Measurements from ENCODE around the gene SLC35F1. TPM values are rescaled to one million over a fixed set of nuclear protein-coding genes. Genes with fewer than 3 reads are reported as not detected.

SLC35F1 gene
- total and polyA plus RNA-seq, 9 donors: 0.08 to 2.5 (median 0.24) TPM; not detected in 1

GRCh38 chr6:118188561-118188960 lies 281.5 kb downstream of the SLC35F1 start:
- 88 to 95% (median 88%) methylated on average over 2 of the region's 2 CpGs for WGBS, 3 donors

GRCh38 chr6:118197539-118197938 lies 290.5 kb downstream of the SLC35F1 start:
- no peaks in the 10 kb centered on the region for H3K4me1 ChIP-seq (ENCODE audit: insufficient read depth)
- WGBS, 3 donors: 59 to 64% (median 63%) methylated on average over 3 of the region's 3 CpGs
- DNase-seq: no peak
- no peaks in the 10 kb centered on the region for H3K36me3 ChIP-seq
- no peak for TF ChIP-seq EP300 (IDR thresholded peaks at IDR 0.05)
- no peak for TF ChIP-seq CTCF (IDR thresholded peaks at IDR 0.05)
- no peak for TF ChIP-seq POLR2A (IDR thresholded peaks at IDR 0.05)
- H3K9me3 ChIP-seq: no peaks in the 10 kb centered on the region
- intact Hi-C loops (cut with DNase I): no loop called here
- H3K4me3 ChIP-seq: no peak overlapping the region
- H3K27me3 ChIP-seq: no peaks in the 10 kb centered on the region
- H3K27ac ChIP-seq: no peak overlapping the region

More at GRCh38 chr6:118188561-118188960, 281.5 kb downstream of the SLC35F1 start:
- no peaks in the 10 kb centered on the region for H3K4me1 ChIP-seq (ENCODE audit: insufficient read depth)
- no peak for TF ChIP-seq EP300 (IDR thresholded peaks at IDR 0.05)
- no peak for TF ChIP-seq CTCF (IDR thresholded peaks at IDR 0.05)
- no peak for TF ChIP-seq POLR2A (IDR thresholded peaks at IDR 0.05)
- H3K27ac ChIP-seq: no peak overlapping the region
- no peaks in the 10 kb centered on the region for H3K36me3 ChIP-seq
- intact Hi-C loops (cut with DNase I): no loop called here
- no peak overlapping the region for H3K4me3 ChIP-seq
- no peak for DNase-seq
- H3K27me3 ChIP-seq: no peaks in the 10 kb centered on the region
- no peaks in the 10 kb centered on the region for H3K9me3 ChIP-seq

GRCh38 chr6:118198746-118199145 lies 291.7 kb downstream of the SLC35F1 start:
- no peaks in the 10 kb centered on the region for H3K27me3 ChIP-seq
- intact Hi-C loops (cut with DNase I): no loop called here
- H3K27ac ChIP-seq: no peak overlapping the region
- H3K4me1 ChIP-seq (ENCODE audit: insufficient read depth): no peaks in the 10 kb centered on the region
- TF ChIP-seq EP300 (IDR thresholded peaks at IDR 0.05): no peak
- no peak for TF ChIP-seq POLR2A (IDR thresholded peaks at IDR 0.05)
- no peak for TF ChIP-seq CTCF (IDR thresholded peaks at IDR 0.05)
- H3K4me3 ChIP-seq: no peak overlapping the region
- 18 to 21% (median 19%) methylated on average over 1 of the region's 1 CpG for WGBS, 3 donors
- H3K9me3 ChIP-seq: no peaks in the 10 kb centered on the region
- DNase-seq: no peak
- no peaks in the 10 kb centered on the region for H3K36me3 ChIP-seq

- Histone ChIP-seq H3K4me3 (no peak overlapping the region), H3K4me1 (ENCODE audit: insufficient read depth) (no peaks in the 10 kb centered on the region), H3K9me3 (no peaks in the 10 kb centered on the region), H3K36me3 (no peaks in the 10 kb centered on the region), H3K27ac (no peak overlapping the region), H3K27me3 (no peaks in the 10 kb centered on the region)
- DNase-seq: no peak
- WGBS, 3 donors: 94 to 98% (median 95%) methylated on average over 1 of the region's 1 CpG
- TF ChIP-seq EP300 (IDR thresholded peaks at IDR 0.05): no peak
- no peak for TF ChIP-seq POLR2A (IDR thresholded peaks at IDR 0.05)
- no peak for TF ChIP-seq CTCF (IDR thresholded peaks at IDR 0.05)
- intact Hi-C loops (cut with DNase I): no loop called here
These were observed 293.1 kb downstream of the SLC35F1 start for GRCh38 chr6:118200160-118200559.
